H1 (cell line): ENCODE measurements around the gene ADGRF1. TPM values are rescaled to one million over a fixed set of nuclear protein-coding genes. Genes with fewer than 3 reads are reported as not detected.

Source experiments
- CTCF ChIA-PET: fragments of 300-600 bp; sonication (Branson Sonifier 250); formaldehyde crosslinking; loops from one replicate; lab custom pipeline; 2021; ENCODE audit not compliant: partially characterized antibody; lab: Charles Lee
- POLR2A ChIA-PET: fragments of 300-600 bp; sonication (Branson Sonifier 250); formaldehyde crosslinking; loops from one replicate; lab custom pipeline; 2021; ENCODE audit warnings: inconsistent platforms; ENCODE audit not compliant: partially characterized antibody; lab: Charles Lee
- DNase-seq, 2 experiments: peaks; one replicate each; pipeline versions ENCODE4 v3.0.0 to v3.0.0-alpha.2; 2010 to 2022; ENCODE audit warnings: low spot score in 2 of 2, low read depth in 1 of 2, mixed read lengths in 1 of 2
- FAIRE-seq: peaks from 2 replicates; lab custom pipeline; 2011; peaks lifted over from hg19 to GRCh38; lab: Jason Lieb, UNC
- H2AFZ ChIP-seq: 2 replicates; pipeline ENCODE4 v1.8.1; 2012; ENCODE audit warnings: low read length, inconsistent platforms
- H2AK5ac ChIP-seq: 2 replicates; pipeline ENCODE4 v1.6.1; 2013; ENCODE audit warnings: low read depth, low read length
- H2BK120ac ChIP-seq: replicated peaks from 2 replicates; pipeline ENCODE3; 2013; ENCODE audit warnings: low read depth, low read length, inconsistent platforms
- H2BK12ac ChIP-seq: 2 replicates; pipeline ENCODE4 v1.6.1; 2013; ENCODE audit warnings: low read depth, low read length
- H2BK15ac ChIP-seq: 2 replicates; pipeline ENCODE4 v1.6.1; 2013; ENCODE audit warnings: low read length
- H2BK20ac ChIP-seq: 2 replicates; pipeline ENCODE4 v1.6.1; 2013; ENCODE audit warnings: low read length
- H2BK5ac ChIP-seq: 2 replicates; pipeline ENCODE4 v1.6.1; 2013; ENCODE audit warnings: low read depth, low read length
- H3K14ac ChIP-seq: 2 replicates; pipeline ENCODE4 v1.6.1; 2013; ENCODE audit warnings: inconsistent platforms; ENCODE audit not compliant: insufficient read length
- H3K18ac ChIP-seq: 2 replicates; pipeline ENCODE4 v1.6.1; 2013; ENCODE audit warnings: low read length; ENCODE audit errors: extremely low read depth
- H3K23ac ChIP-seq: 2 replicates; pipeline ENCODE4 v1.6.1; 2013; ENCODE audit warnings: inconsistent platforms; ENCODE audit not compliant: insufficient read length
- H3K23me2 ChIP-seq: 2 replicates; pipeline ENCODE4 v1.6.1; 2013; ENCODE audit warnings: low read depth, low read length
- H3K27ac ChIP-seq: 2 replicates; pipeline ENCODE4 v1.6.1; 2011; ENCODE audit warnings: low read depth, low read length, inconsistent platforms
- H3K27me3 ChIP-seq, 4 experiments: replicated peaks in 1 of 4; 1 replicate in 1 of 4; 2 replicates in 3 of 4; pipeline versions ENCODE4 v1.6.1 to v1.8.1; 2011 to 2013; ENCODE audit warnings: low read length in 3 of 4, mild to moderate bottlenecking in 3 of 4, inconsistent platforms in 2 of 4, mixed read lengths in 2 of 4, moderate library complexity in 1 of 4; ENCODE audit not compliant: control insufficient read depth in 3 of 4, insufficient read depth in 3 of 4; ENCODE audit errors: extremely low read depth in 1 of 4
- H3K36me3 ChIP-seq, 4 experiments: 2 replicates each; pipeline versions ENCODE4 v1.6.1 to v1.8.1; 2011 to 2013; ENCODE audit warnings: mild to moderate bottlenecking in 4 of 4, low read length in 3 of 4, moderate library complexity in 2 of 4, control low read depth in 1 of 4, inconsistent platforms in 1 of 4; ENCODE audit not compliant: insufficient read depth in 4 of 4, control insufficient read depth in 2 of 4
- H3K4ac ChIP-seq: replicated peaks from 2 replicates; pipeline ENCODE3; 2013; ENCODE audit warnings: low read length, low read depth, mixed read lengths, inconsistent platforms; ENCODE audit not compliant: insufficient read length
- H3K4me1 ChIP-seq, 4 experiments: replicated peaks in 1 of 4; 1 replicate in 1 of 4; 2 replicates in 3 of 4; pipeline versions ENCODE4 v1.6.1 to v1.8.1; 2011 to 2013; ENCODE audit warnings: low read length in 3 of 4, inconsistent platforms in 2 of 4, mixed read lengths in 1 of 4; ENCODE audit not compliant: insufficient read depth in 4 of 4, control insufficient read depth in 3 of 4
- H3K4me2 ChIP-seq, 2 experiments: 2 replicates each; pipeline versions ENCODE4 v1.6.1 to v1.8.1; 2011 to 2013; ENCODE audit warnings: low read depth in 2 of 2, low read length in 2 of 2, control low read depth in 1 of 2, inconsistent platforms in 1 of 2, mild to moderate bottlenecking in 1 of 2; ENCODE audit not compliant: insufficient read depth in 1 of 2
- H3K4me3 ChIP-seq, 4 experiments: fragments of 200-600, 300-600 bp in 1 of 4; sonication (generic), shearing (Covaris generic), sonication (Bioruptor Twin) in 1 of 4; 2 replicates each; pipeline versions ENCODE4 v1.5.1 to v1.8.1; 2011 to 2016; ENCODE audit warnings: low read length in 4 of 4, low read depth in 3 of 4, control low read depth in 2 of 4, inconsistent platforms in 2 of 4, mild to moderate bottlenecking in 2 of 4, mixed read lengths in 1 of 4, moderate library complexity in 1 of 4; ENCODE audit not compliant: insufficient read depth in 2 of 4; ENCODE audit errors: extremely low read depth in 1 of 4
- H3K56ac ChIP-seq: replicated peaks from 2 replicates; pipeline ENCODE3; 2013; ENCODE audit warnings: low read depth, mild to moderate bottlenecking, mixed read lengths, low read length, inconsistent platforms; ENCODE audit not compliant: insufficient read length
- H3K79me1 ChIP-seq: 2 replicates; pipeline ENCODE4 v1.6.1; 2013; ENCODE audit warnings: low read depth, low read length, control low read depth
- H3K79me2 ChIP-seq, 2 experiments: 2 replicates each; pipeline versions ENCODE4 v1.6.1 to v1.8.1; 2012 to 2013; ENCODE audit warnings: low read length in 2 of 2, mild to moderate bottlenecking in 2 of 2, inconsistent platforms in 1 of 2; ENCODE audit not compliant: insufficient read depth in 2 of 2, control insufficient read depth in 1 of 2
- H3K9ac ChIP-seq, 4 experiments: replicated peaks in 1 of 4; 1 replicate in 1 of 4; 2 replicates in 3 of 4; pipeline versions ENCODE4 v1.6.1 to v1.8.1; 2011 to 2013; ENCODE audit warnings: low read depth in 3 of 4, low read length in 3 of 4, control low read depth in 2 of 4, mild to moderate bottlenecking in 2 of 4, moderate library complexity in 2 of 4, inconsistent platforms in 1 of 4; ENCODE audit errors: extremely low read depth in 1 of 4
- H3K9me3 ChIP-seq, 2 experiments: 2 replicates each; pipeline versions ENCODE4 v1.6.1 to v1.8.1; 2012 to 2013; ENCODE audit warnings: mild to moderate bottlenecking in 2 of 2, moderate library complexity in 2 of 2, control low read depth in 1 of 2, inconsistent platforms in 1 of 2, low read depth in 1 of 2, low read length in 1 of 2, mixed read lengths in 1 of 2; ENCODE audit not compliant: insufficient read depth in 2 of 2
- H4K20me1 ChIP-seq, 2 experiments: replicated peaks in 1 of 2; 2 replicates each; pipeline versions ENCODE3 to v1.8.1; 2011 to 2013; ENCODE audit warnings: inconsistent platforms in 2 of 2, low read length in 2 of 2, mild to moderate bottlenecking in 1 of 2; ENCODE audit not compliant: insufficient read depth in 2 of 2, control insufficient read depth in 1 of 2
- H4K5ac ChIP-seq: 2 replicates; pipeline ENCODE4 v1.6.1; 2013; ENCODE audit warnings: low read length, low read depth, mixed read lengths, inconsistent platforms; ENCODE audit not compliant: insufficient read length
- H4K8ac ChIP-seq: 2 replicates; pipeline ENCODE4 v1.8.0; 2013; ENCODE audit warnings: mild to moderate bottlenecking, moderate library complexity, low read length, inconsistent platforms; ENCODE audit not compliant: insufficient read depth; ENCODE audit errors: extremely low read depth
- H4K91ac ChIP-seq: replicated peaks from 2 replicates; pipeline ENCODE3; 2013; ENCODE audit warnings: low read length, mixed read lengths, inconsistent platforms; ENCODE audit not compliant: insufficient read length
- BACH1 ChIP-seq: IDR thresholded peaks from 2 replicates; pipeline ENCODE4 v1.6.1; 2012; ENCODE audit warnings: low read length, improper control_type of control experiment
- KDM5A ChIP-seq: fragments of 200-600 bp; IDR thresholded peaks from 2 replicates; pipeline ENCODE4 v1.7.1; 2012; ENCODE audit warnings: mild to moderate bottlenecking, low read length, inconsistent platforms, mixed read lengths
- RXRA ChIP-seq: IDR thresholded peaks from 2 replicates; pipeline ENCODE4 v1.6.1; 2011; ENCODE audit warnings: low read depth, mild to moderate bottlenecking, low read length, moderate library complexity; ENCODE audit not compliant: insufficient read depth
- SRF ChIP-seq: IDR thresholded peaks from 2 replicates; pipeline ENCODE4 v1.6.1; 2011; ENCODE audit warnings: mild to moderate bottlenecking, low read depth, low read length, moderate library complexity
- WGBS, 2 experiments: shearing (Covaris generic) in 1 of 2; methylation state at CpG; one replicate each; pipeline versions ENCODE4 v1.1.6 to v1.1.7; 2013 to 2015; ENCODE audit warnings: low lambda C conversion rate in 2 of 2, mixed read lengths in 2 of 2, inconsistent platforms in 1 of 2, low coverage in 1 of 2, missing lambda C conversion rate in 1 of 2; ENCODE audit not compliant: insufficient replicate concordance in 2 of 2, insufficient coverage in 1 of 2, insufficient read length in 1 of 2; ENCODE audit errors: extremely low coverage in 1 of 2, missing lambda C conversion rate in 1 of 2; 5-methylcytosine and 5-hydroxymethylcytosine counted together
- polyA plus RNA-seq, 7 experiments: library from polyadenylated mRNA; depleted of rRNA in 3 of 7; stranded (reverse) in 5 of 7; unstranded in 2 of 7; fragments of >200 nt in 5 of 7; fragments of 200-250 nt in 2 of 7; gene quantifications; 1 replicate in 5 of 7; 2 replicates in 1 of 7; 4 replicates in 1 of 7; pipeline versions ENCODE4 v1.2.1 to v1.2.3, GENCODE V29; 2011 to 2013; ENCODE audit warnings: missing spikeins in 2 of 7, mixed read lengths in 2 of 7
- total RNA-seq: library from RNA; stranded (reverse); fragmentation: NEBNext Ultra II Directional; extraction: Animal tissue kit (Norgen Biotek cat#: 25700); gene quantifications from 2 replicates; pipeline ENCODE4 v1.2.1, GENCODE V29; 2021

Gene ADGRF1
- total and polyA plus RNA-seq, 2 of the 8 experiments (the other 6 are each of a cell fraction or from before 2014, with no cell fraction given) = not detected

DNA sequence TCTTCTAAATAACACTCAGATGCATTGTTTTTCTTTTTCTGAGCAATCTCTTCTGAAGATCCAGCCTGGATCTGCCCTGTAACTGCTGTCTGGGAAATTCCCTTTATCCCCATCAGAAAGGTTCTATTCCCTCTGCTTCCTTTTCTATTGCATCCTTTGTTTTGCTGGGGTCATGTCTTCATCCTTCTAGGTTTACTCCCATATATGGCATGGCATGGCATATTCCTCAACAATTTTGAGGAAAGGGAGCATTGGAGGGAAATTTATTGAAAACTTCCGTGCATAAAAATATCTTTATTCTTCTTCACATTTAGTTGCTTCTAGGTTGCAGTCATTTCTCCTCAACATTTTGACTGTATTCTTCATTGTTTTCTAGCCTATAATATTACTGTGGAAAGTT is 47.2 kb downstream of the ADGRF1 start:
- ChIA-PET POLR2A (no interaction called here), CTCF (interaction anchor here (1.0 kb wide), 1 partner anchor 146 kb away, joined by 4 read pairs; no protein-coding TSS in a partner anchor)
- FAIRE-seq (no peak), DNase-seq (no peak)
- Histone ChIP-seq H3K27me3 (no peaks in the 10 kb centered on the region), H4K20me1 (no peaks in the 10 kb centered on the region), H2BK120ac (no peak overlapping the region), H2AFZ (no peak overlapping the region), H2BK20ac (no peak overlapping the region), H4K8ac (no peak overlapping the region), H3K4me2 (no peak overlapping the region), H3K23me2 (no peaks in the 10 kb centered on the region), H4K5ac (no peak overlapping the region), H3K79me1 (no peaks in the 10 kb centered on the region), H3K27ac (no peak overlapping the region), H2BK15ac (no peak overlapping the region), H2BK5ac (no peak overlapping the region), H3K14ac (no peak overlapping the region), H3K23ac (no peak overlapping the region), H2AK5ac (no peak overlapping the region), H3K4me3 (no peak overlapping the region), H3K4me1 (no peaks in the 10 kb centered on the region), H3K9ac (no peak overlapping the region), H3K56ac (no peak overlapping the region), H3K4ac (no peak overlapping the region), H4K91ac (no peak overlapping the region), H3K36me3 (no peaks in the 10 kb centered on the region), H3K79me2 (no peaks in the 10 kb centered on the region), H3K18ac (no peak overlapping the region), H3K9me3 (no peaks in the 10 kb centered on the region), H2BK12ac (no peak overlapping the region)
- TF ChIP-seq RXRA (no peak), SRF (peak; percentile 64), BACH1 (no peak), KDM5A (no peak)
- WGBS, 2 experiments = 47% methylated on average over 1 of the region's 1 CpG; no CpG with 5 or more reads in 1 of the 2 experiments
